Activated gamma-delta T cell (primary cell): ENCODE measurements around the gene WDR45B.
"Not testable (repeated sequence)": the region's sequence is repeated elsewhere in the genome, so short reads cannot be mapped to it uniquely, and the experiment has no call there.

ENCODE experiments used
- DNase-seq: peaks from one replicate; lab custom pipeline; 2025; lab: John Stamatoyannopoulos, UW

WDR45B gene

DNA sequence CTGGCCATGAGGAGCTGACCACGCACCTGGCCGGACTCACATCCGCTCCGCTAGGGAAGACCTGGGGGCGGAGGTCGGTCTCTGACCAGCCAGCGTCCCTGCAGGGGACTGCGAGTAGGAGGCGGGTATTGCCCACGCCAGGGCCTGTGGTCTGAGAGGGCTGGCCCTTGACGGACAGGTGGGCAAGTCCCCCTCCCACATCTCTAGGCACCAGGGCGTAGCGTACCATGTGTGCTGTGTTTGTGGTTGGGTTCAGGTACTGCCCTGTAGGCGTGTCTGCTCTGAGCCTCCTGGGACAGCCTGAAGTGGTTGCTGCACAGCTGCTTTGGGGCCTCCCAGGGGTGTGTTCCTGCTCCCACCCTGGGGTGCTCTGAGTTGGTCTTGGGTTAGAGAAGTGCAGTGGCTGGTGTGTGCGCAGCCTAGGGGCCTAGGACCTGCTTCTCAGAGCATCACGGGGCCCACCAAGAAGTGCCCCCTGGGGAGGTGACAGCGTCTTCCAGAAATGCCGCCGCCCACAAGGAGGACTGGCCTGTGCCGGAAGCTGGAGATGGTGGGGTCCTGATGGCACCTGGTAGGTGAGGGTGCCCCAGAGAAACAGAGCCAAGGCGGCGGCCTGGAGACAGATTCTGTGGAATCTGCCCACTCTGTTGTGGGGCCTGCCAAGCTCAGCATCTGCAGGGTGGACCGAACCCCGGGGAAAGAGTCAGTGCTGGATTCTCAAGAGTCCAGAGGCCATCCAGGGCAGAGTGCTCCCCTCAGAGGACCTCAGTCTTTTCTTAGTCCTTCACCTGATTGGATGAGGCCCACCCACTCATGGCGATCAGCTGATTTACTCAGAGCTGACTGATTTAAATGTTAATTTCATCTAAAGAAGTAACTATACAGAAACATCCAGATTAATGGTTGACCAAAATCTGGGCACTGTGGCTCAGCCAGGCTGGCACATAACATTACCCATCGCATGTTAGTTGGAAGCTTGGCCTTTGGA, 48.3 kb downstream of the WDR45B start:
- no peak for DNase-seq

DNA sequence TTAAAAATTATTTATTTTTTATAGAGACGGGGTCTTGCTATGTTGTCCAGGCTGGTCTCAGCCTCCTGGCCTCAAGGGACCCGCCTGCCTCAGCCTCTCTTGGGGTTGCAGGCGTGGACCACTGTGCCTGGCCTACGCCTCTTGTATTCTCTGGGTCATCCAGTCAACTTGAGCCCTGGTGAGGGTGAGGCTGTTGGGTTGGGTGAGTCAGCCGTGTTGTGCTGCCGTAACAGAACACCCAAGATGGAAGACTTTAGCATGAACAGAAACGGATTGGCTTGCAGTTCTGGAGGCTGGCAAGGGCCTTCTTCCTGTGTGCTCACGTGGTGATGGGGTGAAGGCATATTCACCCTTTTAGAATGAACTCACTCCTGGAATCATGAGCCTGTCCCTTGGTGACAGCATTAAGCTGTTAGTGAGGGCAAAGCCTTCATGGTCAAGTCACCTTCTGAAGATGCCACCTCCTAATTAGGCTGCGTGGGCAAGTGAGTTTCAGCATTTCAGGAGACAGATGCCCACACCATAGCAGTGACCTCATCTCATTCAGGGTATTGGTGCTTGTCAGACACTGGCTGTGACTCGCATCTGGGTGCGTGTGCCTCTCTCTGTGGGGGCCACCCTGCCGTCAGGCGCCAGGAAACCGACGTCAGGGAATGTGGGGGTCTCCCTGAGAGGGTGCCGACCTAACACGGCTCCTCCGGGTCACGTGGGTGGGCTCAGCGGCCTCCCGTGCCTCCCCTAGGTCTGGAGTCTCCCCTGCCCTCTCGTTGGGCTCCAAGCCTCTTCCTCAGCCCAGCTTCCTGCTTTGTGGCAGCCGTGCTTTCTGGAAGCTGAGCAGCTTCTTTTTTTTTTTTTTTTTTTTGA, 49.8 kb downstream of the WDR45B start:
- DNase-seq, result no peak

GRCh38 chr17:82596837-82597672, 51.2 kb downstream of the WDR45B start:
- no peak for DNase-seq

DNA sequence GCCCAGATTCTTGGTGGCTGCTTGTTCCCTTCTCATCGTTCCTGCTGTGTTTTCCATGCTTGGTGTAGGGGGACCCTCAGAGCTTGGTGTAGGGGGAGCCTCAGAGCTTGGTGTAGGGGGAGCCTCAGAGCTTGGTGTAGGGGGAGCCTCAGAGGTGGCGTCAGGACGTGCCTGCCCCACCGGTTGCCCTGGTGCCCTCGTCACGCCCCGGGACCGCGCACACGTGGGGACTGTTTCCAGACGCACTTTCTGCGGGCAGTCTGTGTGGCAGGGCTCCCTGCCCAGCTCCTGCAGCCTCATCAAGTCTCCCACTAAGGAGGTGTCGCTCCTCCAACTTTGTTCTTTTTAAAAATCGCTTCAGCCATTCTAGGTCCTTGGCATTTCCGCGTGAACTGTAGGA, 51.9 kb downstream of the WDR45B start:
- no peak for DNase-seq

DNA sequence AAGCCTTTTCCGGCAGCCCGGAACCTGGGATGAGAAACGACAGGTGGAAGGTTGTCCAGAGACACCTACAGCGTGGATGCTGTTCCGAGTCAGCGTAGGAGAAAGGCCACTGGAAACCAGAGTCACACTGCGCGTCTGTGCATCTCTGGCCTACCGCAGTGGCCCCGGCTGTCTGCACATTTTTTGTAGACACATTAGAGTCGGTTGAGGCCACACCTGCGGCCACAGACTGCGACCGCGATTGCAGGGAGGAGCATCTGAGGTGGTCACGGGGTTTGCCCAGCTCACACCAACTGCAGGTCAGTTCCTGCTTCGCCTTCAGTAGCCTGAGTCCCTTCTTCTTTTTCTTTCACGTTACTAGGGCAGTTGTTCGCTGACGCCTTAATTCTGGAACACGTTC, 52.4 kb downstream of the WDR45B start:
- no peak for DNase-seq

GRCh38 chr17:82594571-82594970, 53.7 kb downstream of the WDR45B start:
- no peak for DNase-seq

- peak; percentile 34 for DNase-seq
Measured at GRCh38 chr17:82593590-82594087, 54.6 kb downstream of the WDR45B start.

- DNase-seq, result no peak
Measured at GRCh38 chr17:82592767-82593589, 55.3 kb downstream of the WDR45B start.

DNA sequence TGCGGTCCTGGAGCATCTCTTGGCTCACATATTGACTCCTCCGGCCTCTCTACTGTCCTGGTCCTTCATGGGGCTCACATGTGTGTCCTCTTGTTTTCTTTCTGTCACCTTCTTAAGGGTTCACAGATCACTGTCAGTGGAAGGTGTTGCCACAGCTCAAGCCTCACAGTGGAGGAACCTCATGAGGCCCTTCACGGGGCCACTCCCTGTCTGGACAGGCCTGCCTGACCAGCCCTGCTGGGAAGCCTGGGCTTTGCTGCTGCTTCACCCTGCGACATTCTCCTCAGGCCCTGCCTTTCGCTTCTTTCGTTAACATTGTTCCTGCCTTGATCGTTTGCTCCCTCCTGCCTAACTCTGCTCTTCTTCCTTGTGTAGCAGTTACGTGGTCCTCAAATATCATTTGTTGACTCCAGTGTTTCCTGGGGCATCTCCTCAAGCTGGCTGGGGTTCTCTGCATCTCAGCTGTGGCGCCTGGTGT, 55.9 kb downstream of the WDR45B start:
- DNase-seq, result no peak

- no peak for DNase-seq
Measured at GRCh38 chr17:82590881-82591539, 57.2 kb downstream of the WDR45B start.

- no peak for DNase-seq
Measured at GRCh38 chr17:82590216-82590615, 58.0 kb downstream of the WDR45B start.

DNA sequence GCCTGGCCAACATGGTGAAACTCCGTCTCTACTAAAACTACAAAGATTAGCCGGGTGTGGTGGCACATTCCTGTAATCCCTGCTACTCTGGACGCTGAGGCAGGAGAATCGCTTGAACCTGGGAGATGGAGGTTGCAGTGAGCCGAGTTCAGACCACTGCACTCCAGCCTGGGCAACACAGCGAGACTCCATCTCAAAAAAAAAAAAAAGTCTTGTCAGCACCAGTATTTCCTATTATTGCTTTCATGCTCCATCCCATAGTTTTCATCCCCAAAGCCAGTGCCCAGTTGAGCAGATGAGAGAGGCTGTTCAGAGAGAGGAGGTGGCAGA, 58.4 kb downstream of the WDR45B start:
- DNase-seq, result no peak

- no peak for DNase-seq
Measured at GRCh38 chr17:82588266-82589175, 59.7 kb downstream of the WDR45B start.

DNA sequence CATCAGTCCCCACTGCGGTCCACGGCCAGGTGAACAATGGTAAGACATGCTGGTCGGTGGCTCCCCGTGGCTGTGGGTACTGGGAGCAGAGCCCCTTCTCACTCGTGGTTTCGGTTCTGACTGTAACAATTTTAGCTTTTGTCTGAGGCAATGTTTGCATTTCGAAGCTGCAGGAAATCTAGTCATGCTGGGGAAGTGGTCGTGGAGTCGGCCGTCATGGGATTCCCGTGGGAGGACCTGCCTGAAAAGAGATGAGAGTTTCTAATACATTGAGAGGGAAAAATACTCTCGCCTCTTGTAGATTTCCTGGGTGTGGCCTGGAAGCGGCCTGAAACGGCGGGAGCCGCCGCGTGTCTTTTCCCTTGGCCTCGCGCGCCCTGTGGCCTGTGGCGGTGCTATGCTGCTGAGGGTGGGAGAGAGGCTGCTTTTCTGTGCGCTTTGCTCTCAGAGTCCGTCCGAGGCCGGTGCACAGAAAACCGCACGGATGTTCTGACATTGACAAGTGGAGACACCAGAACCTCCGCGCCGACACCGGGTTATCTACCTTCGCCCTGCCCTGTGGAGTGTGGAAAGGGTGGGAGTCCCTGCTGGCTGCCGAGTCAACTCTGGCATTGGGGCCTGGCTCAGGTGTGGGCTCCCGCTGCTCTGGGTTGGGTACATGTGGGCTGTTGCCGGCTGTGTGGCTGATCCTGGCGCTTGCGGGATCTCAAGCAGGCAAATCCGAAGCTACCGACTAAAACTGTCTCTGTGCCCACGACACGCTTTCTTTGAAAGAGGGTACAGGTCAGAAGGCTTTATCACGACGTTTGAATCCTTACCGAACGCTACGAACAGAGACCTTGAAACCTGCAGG, 60.8 kb downstream of the WDR45B start:
- no peak for DNase-seq

DNA sequence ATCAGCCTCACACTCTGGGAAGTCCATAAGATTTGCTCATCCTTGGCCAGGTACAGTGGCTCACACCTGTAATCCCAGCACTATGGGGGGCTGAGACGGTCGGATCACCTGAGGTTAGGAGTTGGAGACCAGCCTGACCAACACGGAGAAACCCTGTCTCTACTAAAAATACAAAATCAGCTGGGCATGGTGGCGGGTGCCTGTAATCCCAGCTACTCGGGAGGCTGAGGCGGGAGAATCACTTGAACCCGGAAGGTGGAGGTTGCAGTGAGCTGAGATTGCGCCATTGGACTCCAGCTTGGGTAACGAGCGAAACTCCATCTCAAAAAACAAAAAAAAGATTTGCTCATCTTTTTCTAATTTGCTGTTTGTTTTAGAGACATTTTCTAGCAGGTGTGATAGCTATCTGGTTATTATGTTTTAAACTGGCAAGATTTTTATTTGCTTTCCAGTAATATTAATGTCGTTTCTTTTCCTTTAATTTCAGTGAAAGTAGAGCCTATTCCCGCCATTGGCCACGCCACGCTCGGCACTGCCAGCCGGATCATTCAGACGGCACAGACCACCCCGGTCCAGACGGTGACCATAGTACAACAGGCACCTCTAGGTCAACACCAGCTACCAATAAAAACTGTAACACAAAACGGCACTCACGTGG, 61.5 kb downstream of the WDR45B start:
- no peak for DNase-seq

DNA sequence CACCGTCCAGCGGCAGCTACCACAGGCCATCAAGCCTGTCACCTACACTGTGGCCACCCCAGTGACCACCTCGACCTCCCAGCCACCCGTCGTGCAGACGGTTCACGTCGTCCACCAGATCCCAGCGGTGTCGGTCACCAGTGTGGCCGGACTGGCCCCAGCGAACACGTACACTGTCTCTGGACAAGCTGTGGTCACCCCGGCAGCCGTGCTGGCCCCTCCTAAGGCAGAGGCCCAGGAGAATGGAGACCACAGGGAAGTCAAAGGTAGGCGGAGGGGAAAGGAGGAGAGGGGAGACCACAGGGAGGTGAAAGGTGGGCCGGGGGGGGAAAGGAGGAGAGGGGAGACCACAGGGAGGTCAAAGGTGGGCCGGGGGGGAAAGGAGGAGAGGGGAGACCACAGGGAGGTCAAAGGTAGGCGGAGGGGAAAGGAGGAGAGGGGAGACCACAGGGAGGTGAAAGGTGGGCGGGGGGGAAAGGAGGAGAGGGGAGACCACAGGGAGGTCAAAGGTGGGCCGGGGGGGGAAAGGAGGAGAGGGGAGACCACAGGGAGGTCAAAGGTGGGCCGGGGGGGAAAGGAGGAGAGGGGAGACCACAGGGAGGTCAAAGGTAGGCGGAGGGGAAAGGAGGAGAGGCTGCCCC, 62.2 kb downstream of the WDR45B start:
- DNase-seq, result not testable (repeated sequence)

GRCh38 chr17:82583720-82584234, 64.5 kb downstream of the WDR45B start:
- no peak for DNase-seq
